Stimulated activated CD4-positive, alpha-beta T cell treated with anti-CD3 and anti-CD28 coated beads, TNF-alpha, amount 100 ng/mL, for 24 hours (primary cell): ENCODE data around the gene TUBA8.
"Not testable (repeated sequence)": the region's sequence is repeated elsewhere in the genome, so short reads cannot be mapped to it uniquely, and the experiment has no call there.

Experiments
- DNase-seq, 3 experiments: peaks; one replicate each; pipeline ENCODE4 v3.0.0-alpha.2; 2020; ENCODE audit warnings: low read depth in 3 of 3

The TUBA8 gene

DNA sequence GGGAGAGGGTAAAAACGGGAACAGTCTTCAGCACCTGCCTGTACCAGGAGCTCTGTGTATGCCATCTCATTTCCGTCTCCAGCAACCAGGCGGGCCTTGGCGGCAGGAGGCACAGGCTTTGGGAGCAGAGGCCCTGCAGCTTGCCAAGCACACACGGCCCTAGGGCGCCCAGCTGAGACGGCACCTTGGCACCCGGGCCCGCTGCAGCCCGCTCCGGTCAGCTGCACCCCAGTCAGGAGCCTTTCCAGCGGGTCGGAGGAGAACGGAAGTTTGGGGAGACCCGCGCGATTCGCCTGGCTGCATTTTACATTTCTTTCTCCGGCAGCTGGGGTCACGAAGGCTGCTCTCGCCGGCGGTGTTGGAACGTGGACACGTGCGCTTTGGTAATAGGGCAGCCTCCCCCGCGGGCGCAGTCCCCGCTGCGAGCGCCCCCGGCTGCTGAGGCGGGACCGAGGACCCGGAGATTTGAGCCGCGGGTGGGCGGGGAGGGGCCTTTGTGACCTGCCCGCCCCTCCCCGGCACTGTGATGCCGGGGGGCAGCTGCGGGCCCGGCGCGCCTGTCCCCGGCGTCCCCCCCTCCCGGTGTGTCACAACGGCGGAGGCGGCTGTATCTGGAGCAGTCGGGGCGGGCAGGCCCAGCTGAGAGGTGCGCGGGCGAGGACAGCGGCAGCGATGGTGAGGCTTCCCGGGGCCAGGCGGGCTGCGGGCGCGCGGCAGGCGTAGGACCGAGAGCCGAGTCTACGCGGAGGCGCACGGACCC, at the start of gene TUBA8:
TUBA8 (plus strand) TSS at position 616 of the 760 bp plus-strand sequence; CDS start at position 673, 57 bp downstream.
- DNase-seq, result peak in 1 of 3 experiments; percentile 37

DNA sequence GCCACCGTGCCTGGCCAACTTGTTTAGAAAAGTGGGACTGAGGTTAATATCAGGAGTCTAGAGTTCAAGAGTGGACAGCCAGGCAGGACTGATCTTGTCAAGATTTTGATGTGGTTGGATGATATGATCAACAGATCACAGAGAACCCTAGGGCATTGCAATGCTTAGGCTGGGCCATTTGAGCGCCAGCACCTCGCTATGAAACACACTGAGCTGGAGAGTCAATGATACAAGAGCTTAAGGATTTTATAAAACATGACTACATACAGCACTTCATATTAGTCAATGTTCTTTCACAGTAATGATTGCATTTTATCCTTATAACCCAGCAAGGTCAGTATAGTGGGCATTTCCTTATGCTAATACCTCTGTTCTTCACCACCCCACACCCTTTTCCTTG, 48.2 kb upstream of the TUBA8 start:
- DNase-seq, result no peak

DNA sequence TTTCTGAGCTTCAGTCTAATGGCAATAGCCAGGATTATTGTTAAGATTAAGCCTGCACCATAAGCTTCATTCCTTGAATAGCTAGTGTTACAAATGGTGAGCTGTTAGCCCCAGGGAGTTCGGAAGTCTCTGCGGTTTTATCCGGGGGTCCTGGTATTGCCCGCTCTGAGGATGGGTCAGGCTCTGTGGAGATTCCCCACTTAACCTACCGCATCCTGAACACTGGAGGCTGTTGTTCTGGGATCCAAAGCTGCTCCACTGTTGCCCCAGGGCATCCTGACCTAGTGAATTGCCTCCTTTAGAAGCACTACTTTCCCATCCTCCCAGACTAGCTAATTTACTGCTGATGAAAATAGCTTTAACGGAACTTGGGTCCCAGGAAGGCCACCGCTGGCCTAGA, 47.3 kb upstream of the TUBA8 start:
- DNase-seq, result no peak

DNA sequence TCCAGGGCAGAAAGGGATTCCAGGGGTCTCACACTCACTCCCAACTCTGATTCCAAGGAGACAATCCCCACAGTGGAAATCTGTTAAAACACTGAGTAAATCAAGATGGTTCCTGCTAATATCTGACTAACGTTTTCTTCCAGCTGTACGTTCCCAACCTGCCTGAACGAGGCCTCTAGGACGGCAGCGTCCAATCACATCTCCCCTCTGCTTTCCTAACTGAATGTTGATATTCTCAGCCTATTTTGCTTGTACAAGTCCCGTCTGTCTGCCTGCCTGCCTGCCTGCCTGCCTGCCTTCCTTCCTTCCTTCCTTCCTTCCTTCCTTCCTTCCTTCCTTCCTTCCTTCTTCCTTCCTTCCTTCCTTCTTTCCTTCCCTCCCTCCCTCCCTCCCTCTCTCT, 46.9 kb upstream of the TUBA8 start:
- DNase-seq, result not testable (repeated sequence)

DNA sequence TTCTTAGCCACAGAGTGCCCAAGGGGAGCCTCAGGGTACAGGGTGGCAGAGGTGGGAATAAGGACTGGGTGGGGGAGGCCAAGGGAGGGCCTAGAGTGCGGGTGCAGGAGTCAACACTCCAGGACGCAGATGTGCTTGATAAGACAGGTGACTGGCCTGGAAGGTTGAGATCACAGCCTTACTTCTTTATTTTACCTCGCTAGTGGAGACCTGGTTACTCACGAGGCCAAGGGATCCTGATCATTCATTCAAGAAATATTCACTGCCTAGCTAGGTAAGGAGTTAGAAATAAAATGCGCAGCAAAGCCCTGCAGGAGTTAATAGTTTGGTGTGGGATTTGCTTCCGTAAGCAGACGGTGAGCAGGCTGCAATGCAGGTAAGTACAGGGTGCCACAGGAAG, 46.0 kb upstream of the TUBA8 start:
- DNase-seq, result no peak

DNA sequence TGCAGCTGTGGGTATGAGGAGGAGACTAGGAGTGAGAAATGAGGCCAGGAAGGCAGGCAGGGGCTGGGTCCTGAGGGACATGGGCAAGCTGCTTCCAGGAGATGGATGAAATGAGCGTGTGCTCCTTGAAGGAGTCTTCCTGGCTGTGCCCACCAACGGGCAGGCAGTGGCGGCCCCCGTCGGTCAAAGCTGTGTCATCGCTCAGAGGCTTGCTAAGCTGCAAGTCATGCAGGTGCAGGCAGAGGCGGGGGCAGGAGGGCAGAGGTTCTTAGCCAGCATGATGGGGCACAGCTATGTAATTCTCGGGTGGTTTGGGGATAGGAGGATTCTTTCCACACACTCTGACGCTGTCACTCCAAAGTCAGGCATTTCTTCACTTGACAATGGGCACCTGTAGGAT, 45.4 kb upstream of the TUBA8 start:
- no peak for DNase-seq

DNA sequence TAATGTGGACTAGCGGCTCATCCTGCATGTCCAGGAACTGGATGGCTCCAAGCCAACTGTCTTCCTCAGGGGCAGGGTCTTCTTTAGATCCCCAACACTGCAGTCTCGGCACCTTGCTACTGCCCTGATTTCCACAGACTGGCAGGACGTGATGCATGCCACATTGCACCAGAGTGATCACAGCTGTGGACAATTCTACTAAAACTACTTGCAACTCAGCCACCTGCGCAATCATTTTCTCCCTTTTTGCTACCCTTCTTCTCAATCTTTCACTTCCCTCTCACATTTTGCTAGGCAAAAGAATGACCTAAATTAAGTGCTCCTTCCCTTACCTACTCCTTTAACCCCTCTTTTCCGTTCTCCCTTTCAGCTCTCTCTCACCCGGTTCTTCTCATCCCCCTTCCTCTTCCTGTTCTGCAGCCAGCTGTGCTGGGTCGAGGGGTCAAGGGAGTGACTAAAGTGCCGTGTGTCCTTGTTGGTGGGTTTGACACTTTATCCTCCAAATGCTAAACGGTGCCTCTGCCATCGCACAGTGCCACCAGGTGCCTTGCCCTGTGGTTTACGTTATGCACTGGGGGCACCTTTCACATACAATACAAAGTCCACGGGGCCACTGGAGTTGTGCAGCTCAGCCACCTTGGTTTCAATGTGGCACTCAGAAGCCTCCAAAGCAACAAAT, 44.3 kb upstream of the TUBA8 start:
- no peak for DNase-seq

DNA sequence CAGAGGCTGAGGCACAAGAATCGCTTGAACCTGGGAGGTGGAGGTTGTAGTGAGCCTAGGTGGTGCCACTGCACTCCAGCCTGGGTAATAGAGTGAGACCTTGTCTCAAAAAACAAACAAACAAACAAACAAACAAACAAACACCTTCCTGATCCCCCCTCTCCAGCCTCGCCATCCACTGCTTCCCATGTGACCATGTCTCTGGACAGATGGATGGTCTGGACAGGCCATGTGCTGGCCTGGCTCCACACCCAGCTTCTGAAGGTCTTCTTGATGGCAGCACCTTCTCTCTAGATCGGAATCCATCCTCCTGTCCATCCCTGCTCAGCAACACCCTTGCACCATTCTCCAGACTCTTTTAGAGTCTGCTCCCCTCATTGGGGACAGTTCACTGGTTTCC, 43.5 kb upstream of the TUBA8 start:
- DNase-seq, result no peak

DNA sequence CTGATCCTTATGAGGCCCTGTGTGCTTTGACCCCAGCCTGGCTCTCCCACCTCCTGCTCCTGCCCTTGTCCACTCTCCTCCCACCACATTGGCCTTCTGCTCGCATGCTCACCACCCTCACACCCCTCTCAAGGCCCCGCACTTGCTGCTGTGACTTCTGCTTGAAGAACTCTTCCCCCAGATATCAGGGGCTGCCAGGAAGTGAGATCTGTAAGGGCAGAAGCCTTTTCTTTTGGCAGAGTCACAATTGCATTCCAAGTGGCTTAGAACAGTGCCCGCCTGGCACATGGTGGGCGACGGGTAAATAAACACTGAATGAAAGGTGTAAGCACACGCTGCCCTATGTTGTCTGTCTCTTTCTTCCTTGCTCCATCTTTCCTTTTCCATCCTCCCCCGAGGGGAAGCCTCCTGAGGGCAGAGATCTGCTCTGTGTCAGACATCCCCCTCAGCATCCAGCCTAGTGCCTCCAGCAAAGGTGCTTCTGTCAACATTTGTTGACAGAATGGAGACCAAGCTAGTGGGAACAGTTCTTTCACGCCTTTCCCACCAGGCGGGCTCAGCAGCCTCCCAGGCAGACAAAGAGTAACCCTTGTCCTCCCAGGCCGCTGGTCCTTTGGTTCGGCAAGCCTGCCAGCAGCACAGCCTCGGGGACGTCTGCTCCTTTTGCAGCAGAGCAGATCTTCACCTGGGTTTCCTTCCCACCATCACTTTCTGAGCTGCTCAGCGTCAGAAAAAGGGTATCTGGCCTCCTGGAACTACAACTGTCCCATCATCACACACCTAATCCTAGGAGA, 42.9 kb upstream of the TUBA8 start:
- DNase-seq, result no peak

DNA sequence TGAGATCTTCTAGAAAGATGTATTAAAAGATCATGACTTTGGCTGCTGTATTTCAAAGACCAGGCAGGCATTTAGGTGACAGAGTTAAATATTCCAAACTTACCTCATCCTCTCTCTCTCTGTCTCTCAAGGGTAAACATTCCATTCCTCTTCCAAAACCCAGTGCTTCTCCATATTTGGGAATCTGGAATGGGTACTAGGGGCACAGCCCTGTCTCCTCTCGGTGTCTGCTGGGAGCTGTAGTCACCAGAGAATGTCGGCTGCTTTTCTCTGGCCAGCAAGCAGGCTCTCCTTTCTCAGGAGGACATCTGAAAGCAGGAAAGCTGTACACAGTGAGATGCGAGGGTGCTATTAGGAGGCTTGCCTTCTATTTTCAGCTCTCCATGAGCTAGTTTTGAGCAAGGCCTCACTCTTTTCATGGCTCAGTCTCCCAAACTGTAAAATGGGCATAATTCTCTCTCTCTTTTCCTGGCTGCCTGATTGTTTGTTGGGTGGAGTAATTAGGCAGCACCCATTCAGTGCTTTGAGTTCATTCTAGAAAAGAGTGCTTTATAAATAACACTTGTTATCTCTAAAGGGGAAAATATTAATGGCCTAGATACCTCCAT, 42.1 kb upstream of the TUBA8 start:
- DNase-seq, result no peak

DNA sequence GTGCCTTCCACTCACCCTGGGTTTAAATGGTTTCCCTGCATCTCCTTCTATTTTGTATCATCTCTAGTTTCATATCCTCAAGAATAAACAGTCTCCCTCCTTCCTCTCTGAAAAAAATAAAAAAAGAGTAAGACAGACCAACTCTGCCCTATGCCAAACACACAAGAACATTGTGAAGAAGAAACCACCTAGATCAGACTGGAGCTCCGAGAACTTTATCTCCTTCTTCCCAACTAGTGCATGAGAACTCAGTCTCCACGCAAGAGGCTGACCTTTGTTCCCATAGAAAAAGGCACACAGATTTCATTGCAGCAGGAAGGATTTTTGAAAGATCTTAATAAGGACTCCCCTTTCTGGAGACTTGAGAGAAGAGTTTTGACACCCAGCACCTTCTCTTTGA, 41.6 kb upstream of the TUBA8 start:
- DNase-seq, result no peak

DNA sequence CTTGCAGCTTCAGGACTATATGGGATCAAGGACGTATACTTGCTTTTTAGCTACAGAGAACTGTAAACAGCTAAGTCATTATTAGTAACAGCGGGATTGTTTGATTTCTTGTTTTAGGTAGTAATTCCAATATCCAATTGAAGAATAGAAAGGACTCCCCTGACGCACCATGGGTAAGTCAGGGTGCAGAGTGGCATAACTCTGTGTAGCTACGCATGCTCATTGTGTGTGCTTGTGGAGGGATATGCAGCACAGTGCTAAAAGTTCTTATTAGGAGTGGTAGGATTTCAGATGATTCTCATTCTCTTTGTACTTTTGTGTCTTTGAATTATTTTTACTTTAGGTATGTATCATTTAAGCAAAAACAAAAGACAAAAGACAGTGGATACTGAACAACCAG, 40.6 kb upstream of the TUBA8 start:
- DNase-seq, result no peak

DNA sequence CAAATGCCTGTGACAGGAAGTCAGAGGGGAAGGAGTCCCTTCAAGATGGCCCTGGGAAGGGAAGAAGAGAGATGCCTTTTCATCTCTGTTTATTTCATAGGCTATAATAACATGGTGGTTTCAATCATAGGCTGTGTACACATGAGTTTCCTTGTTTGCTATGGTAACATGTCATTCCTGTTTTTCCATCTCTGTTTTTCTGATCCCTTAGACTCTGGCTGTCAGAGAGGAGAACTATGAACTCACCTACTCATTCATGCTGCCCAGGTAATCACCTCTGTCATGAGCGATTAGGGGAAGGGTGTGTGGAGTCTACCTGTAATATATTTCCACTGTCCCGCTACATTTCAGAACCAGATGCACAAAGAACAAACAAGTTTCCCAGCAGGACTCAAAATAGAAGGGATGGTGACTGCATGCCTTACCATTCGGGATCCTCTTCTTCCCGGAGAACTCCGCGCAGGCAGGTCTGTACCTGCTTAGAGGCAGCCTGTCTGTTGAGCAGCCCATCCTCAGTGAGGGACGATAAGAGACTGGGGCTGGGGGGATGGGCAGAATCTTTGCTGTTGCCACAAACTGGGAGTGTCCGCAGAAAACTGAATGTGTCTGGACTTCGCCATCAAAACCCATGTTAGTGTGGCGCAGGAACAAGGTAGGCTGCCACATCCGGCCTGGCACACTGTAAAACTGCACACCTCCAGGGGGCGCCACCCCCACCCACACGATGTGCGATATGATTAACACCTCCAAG, 39.9 kb upstream of the TUBA8 start:
- no peak for DNase-seq

DNA sequence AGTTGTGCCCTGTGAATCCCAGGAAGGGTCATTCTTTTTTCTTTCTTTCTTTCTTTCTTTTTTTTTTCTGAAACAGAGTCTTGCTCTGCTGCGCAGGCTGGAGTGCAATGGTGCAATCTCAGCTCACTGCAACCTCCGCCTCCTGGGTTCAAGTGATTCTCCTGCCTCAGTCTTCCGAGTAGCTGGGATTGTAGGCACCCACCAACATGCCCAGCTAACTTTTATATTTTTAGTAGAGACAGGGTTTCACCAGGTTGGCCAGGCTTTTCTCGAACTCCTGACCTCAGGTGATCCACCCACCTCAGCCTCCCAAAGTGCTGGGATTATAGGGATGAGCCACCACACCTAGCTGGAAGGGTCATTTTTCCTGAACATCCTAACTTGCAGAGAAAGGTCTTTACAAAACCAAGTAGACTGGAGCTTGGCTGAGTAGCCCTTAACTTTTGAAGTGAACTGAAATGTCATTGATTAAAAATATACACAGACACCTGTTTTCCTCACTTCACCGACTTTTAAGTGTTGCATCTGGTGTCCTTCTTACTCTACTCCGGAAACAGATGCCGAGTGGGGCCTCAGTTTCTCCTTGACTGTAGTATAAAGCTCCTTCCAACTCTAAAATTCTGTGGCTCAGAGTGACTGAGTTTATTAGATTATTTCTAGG, 39.2 kb upstream of the TUBA8 start:
- DNase-seq, result not testable (repeated sequence)

DNA sequence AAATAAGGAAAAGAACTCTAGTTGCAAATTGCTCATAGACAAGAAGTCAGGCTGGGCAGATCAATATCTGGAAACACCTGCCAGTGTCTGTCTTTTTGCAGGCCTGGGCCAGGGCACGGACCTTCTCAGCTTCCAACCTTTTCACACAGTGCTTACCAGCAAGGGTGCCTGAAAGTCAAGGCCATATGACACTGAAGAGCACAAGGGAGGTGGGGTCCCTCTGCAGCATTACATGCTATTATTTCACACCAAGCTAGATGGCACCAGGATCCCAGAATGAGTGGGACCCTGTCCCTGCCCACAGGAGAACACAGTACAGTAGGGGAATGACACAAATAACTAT, 38.7 kb upstream of the TUBA8 start:
- DNase-seq, result no peak

DNA sequence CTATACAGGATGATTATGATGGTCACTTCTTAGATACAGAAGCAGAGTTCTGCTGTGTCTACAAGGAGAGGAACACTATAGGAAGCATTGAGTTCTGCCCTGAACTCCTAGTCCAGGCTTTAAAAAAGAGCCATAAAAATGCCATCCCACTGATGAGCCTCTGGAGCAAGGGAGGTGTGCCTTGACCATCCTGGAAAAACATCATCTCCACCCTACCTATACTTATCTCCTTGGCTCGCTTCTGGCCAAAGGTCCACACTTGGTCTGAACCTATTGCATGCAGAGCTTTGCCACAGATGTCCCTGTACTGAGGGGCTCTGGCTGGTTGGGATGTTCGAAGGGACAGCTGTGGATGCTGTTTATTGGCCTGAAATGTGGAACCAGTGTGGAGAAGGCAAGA, 37.1 kb upstream of the TUBA8 start:
- DNase-seq, result no peak

DNA sequence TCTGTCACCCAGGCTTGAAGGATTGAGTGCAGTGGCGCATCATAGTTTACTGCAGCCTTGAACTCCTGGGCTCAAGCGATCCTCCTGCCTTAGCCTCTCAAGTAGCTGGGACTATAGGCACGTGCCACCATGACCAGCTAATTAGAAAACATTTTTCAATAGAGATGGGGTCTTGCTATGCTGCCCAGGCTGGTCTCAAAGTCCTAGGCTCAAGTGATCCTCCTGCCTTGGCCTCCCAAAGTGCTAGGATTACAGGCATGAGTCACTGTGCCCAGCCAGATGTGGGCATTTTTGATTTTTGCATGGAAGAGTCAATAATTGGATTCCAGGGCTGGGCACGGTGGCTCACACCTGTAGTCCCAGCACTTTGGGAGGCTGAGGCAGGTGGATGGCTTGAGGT, 36.7 kb upstream of the TUBA8 start:
- not testable (repeated sequence) for DNase-seq

DNA sequence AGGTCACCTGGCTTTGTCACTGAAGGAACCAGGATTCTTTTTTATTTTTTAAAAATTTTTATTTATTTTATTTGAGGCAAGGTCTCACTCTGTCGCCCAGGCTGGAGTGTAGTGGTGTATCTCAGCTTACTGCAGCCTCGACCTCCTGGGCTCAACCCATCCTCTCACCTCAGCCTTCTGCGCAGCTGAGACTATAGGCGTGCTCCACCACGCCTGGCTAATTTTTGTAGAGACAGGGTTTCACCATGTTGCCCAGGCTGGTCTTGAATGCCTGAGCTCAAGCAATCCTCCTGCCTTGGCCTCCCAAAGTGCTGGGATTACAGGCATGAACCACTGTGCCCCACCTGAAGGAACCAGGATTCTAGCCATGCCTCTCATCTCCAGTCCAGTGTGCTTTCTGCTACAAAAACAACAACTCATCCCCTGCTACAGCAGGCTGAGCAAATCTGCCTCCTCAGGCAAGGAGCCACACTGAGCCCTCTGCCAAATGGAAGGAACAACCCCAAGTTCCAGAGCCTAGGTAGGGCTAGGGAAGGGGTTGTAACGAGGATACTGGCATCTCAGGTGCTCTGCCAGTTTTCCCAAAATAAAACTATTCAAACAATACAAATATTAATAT, 35.4 kb upstream of the TUBA8 start:
- no peak for DNase-seq

DNA sequence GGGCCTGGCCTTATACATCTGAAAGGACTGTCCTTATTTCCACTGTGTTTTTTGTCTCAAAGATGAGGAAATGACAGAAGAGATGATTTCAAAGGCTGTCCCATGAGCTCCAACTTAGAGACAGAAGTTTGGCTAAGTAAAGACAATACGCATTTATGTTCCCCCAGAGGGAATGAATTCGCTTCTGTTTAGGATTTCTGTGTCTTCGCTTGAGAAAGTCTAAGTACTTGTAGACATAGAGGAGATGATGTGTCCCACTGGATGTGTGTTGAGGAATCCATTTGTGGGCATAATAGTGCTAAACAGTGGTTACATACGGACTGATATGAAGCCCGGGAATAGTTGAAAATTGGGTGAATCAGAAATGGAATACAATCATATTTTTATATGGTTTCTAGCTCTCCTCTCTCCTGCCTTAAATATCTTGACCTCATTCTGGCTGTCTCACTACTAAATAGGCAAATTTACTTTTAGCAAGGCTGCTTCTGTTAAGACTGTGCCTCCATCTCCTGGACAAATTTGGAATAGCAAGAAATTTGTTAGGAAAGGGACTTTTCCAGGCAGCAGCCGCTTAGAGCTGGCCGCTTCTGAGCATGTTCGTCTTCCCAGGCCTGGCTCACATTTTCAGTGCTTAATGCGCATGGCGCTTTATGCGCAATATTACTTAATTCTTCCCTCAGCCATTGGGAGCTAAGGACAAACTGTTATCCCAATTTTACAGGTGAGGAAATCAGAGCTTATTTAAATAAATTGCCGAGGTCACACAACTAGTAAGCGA, 34.7 kb upstream of the TUBA8 start:
- no peak for DNase-seq

DNA sequence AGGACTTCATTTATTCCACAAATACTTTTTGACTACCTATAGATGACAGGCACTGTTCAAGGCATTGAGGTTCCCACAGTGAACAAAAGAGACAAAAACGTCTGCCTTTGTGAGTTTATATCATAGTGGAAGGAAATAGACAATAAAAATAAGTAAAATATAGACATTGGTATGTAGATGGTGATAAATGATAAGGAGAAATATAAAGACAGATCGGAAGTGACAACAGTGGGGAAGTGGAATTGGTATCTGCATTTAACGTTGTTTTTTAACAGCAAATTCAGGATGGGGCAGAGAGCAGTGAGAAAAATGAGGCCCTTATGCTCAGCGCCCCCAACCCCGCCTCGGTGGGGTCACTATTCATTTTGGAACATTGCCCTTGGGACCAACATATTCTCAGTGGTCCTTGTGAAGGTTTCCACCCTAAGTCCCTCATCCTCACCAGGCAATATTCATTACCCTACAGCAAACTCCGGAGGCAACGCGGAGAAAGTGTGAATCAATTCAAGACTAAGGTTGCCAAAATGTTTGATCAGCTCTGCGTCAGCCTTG, 33.4 kb upstream of the TUBA8 start:
- no peak for DNase-seq
